Measurements from ENCODE around the gene HSD17B1. TPM values are rescaled to one million over a fixed set of nuclear protein-coding genes. Genes with fewer than 3 reads are reported as not detected.
"Not testable (repeated sequence)": the region's sequence is repeated elsewhere in the genome, so short reads cannot be mapped to it uniquely, and the experiment has no call there.

HSD17B1 gene
- total RNA-seq, 1 experiment from 2014 or later = 1.7 TPM

GRCh38 chr17:42547698-42548069 is 5.0 kb upstream of the HSD17B1 start:
- DNase-seq (ENCODE audit: low spot score) = no peak

GRCh38 chr17:42548070-42548837 is 4.5 kb upstream of the HSD17B1 start:
- DNase-seq (ENCODE audit: low spot score) = peak; percentile 89

DNA sequence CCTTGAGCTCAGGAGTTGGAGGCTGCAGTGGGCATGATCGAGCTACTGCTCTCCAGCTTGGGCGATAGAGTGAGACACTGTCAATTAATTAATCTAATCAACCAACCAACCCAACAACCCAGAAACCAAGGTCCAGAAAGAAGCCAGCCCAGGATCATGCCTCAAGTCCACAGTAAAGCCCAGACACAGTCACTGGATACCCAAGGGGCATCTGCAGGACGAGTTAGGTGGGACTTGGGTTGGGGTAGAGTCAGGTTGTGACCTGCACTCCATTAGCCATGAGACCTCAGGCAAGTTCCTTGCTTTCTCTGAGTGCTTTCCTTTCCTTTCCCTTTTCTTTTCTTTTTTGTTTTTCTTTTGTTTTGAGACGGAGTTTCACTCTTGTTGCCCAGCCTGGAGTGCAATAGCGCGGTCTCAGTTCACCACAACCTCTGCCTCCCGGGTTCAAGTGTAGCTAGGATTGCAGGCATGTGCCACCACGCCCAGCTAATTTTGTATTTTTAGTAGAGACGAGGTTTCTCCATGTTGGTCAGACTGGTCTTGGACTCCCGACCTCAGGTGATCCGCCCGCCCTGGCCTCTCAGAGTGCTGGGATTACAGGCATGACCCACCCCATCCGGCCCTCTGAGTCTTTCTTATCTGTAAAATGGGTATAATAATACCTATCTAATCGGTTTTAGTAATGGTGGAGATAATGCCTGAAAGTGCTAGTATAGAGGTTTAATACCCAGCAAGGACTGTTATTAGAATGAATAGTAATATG is 3.5 kb upstream of the HSD17B1 start:
- no peak for DNase-seq (ENCODE audit: low spot score)

DNA sequence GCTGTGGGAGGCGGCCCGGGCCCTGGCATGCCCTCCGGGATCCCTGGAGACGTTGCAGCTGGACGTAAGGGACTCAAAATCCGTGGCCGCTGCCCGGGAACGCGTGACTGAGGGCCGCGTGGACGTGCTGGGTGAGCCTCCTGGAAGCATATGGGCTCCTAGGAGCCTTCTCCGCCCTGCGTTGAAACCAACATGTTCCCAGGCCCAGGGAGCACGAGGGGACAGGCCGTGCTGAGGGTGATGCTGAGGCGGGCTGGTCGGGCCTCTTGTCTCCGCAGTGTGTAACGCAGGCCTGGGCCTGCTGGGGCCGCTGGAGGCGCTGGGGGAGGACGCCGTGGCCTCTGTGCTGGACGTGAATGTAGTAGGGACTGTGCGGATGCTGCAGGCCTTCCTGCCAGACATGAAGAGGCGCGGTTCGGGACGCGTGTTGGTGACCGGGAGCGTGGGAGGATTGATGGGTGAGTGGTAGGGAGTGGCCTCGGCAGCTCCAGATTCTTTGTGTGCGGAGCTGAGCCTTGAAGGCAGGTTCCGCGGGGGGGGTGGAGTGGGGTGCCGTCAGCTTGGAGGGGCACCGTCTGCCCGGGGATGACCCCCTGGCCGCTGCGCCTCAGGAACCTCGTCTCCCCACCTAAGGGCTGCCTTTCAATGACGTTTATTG is 567 bp downstream of the HSD17B1 start:
- DNase-seq (ENCODE audit: low spot score) = no peak

DNA sequence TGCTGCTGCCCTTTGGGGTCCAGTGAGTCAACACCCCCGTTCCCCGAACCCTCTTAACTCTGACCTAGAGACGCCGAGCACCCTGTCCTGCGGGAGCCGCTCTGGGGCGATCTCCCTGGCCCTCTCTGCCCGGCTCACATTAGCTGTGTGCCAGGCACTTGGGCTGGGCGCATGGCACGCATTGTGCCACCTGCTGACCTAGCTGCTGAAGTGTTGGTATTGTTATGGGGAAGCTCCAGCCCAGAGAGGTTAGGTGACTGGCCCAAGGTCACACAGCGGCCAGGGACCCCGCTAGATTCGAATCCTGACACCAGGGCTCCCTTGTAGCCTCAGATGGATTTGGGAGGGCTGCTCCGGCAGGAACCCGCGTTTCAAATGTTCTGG is 1.1 kb downstream of the HSD17B1 start:
- DNase-seq (ENCODE audit: low spot score) = peak; percentile 17

GRCh38 chr17:42554250-42555121 is 1.8 kb downstream of the HSD17B1 start:
- DNase-seq (ENCODE audit: low spot score) = peak; percentile 66

- no peak for DNase-seq (ENCODE audit: low spot score)
Observed at GRCh38 chr17:42555122-42555622, 2.4 kb downstream of the HSD17B1 start.

- DNase-seq (ENCODE audit: low spot score) = not testable (repeated sequence)
Observed at GRCh38 chr17:42555961-42556617, 3.4 kb downstream of the HSD17B1 start.

DNA sequence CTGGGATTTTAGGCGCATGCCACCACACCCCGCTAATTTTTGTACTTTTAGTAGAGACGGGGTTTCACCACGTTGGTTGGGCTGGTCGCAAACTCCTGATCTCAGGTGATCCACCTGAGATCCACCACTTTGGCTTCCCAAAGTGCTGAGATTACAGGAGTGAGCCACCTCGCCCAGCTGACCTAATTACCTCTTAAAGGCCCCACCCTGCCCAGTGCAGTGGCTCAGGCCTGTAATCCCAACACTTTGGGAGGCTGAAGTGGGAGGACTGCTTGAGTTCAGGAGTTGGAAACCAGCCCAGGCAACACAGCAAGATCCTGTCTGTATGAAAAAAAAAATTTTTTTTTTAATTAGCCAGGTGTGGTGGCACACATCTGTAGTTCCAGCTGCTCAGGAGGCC is 6.4 kb downstream of the HSD17B1 start:
- no peak for DNase-seq (ENCODE audit: low spot score)

GRCh38 chr17:42560246-42560645 is 7.5 kb downstream of the HSD17B1 start:
- no peak for DNase-seq (ENCODE audit: low spot score)

GRCh38 chr17:42561897-42562387 is 9.2 kb downstream of the HSD17B1 start, which contains the start of gene COASY:
TSS of gene COASY (plus strand) at chr17:42562148. CDS start at chr17:42562623, 475 bp downstream.
- DNase-seq (ENCODE audit: low spot score) = peak; percentile 98

- peak; percentile 32 for DNase-seq (ENCODE audit: low spot score)
Observed at GRCh38 chr17:42562388-42563142, 9.8 kb downstream of the HSD17B1 start.

- DNase-seq (ENCODE audit: low spot score) = peak; percentile 13
Observed at GRCh38 chr17:42563143-42563509, 10.4 kb downstream of the HSD17B1 start.

DNA sequence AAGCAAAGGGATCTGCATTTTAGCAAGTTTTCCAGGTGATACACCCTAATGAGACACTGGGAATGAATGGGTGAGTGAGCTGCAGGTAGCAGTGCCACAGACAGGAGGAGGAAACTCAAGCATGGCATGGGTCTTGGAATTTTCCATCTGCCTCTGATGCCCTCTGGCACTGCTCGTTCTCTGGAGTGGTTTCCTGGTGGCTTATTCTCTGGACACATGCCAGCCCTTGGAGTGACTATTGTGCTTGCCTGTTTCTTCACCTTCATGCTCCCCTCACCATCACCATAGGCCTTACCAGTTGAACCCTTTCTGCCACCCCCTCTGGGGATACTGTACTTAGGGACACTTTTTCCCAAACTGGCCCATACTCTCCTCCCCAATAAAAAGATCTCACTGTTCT is 10.8 kb downstream of the HSD17B1 start:
- DNase-seq (ENCODE audit: low spot score) = peak; percentile 78

- no peak for DNase-seq (ENCODE audit: low spot score)
Observed at GRCh38 chr17:42563950-42564349, 11.2 kb downstream of the HSD17B1 start.

DNA sequence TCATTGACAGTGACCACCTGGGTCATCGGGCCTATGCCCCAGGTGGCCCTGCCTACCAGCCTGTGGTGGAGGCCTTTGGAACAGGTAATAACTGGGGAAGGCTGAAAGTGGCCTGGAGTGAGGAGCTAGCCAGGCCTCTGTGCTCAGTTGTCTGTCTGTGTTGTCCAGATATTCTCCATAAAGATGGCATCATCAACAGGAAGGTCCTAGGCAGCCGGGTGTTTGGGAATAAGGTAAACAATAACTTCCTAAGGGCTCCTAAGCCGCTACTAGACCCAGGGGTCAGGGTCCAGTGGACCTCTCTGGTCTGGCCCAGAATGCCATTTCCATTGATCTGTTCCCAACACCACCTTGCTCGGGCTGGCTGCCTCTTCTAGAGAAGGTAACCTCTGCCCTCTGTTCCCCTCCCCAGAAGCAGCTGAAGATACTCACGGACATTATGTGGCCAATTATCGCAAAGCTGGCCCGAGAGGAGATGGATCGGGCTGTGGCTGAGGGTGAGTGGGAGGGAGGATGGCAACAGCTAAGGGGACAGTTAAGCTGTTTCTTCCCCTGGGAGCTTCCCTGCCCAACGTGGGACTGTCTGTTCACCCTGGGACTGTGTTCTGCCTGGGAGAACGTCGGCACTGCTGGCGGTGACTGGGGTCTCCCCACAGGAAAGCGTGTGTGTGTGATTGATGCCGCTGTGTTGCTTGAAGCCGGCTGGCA is 12.2 kb downstream of the HSD17B1 start:
- no peak for DNase-seq (ENCODE audit: low spot score)

DNA sequence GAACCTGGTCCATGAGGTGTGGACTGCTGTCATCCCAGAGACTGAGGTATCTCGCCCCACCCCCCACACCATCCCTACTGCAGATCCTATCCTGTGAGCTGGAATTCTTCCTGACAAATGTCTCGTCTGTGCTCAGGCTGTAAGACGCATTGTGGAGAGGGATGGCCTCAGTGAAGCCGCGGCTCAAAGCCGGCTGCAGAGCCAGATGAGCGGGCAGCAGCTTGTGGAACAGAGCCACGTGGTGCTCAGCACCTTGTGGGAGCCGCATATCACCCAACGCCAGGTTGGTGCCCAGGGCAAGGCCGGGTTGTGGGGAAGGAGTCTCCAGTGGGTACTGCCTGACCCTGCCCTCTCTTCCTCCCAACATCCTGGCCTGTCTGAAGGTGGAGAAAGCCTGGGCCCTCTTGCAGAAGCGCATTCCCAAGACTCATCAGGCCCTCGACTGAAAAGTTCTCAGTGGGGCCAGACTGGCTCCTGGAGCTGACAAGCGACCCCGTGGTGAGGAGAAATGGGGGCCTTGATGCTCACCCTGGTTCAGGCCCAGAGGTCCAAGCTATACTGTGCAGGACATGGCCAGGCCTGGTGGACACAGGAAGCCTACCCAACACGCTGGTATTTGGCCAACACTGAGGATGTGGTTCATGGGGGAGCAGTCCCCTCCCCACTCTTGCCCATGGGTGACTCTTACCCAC is 12.9 kb downstream of the HSD17B1 start:
- no peak for DNase-seq (ENCODE audit: low spot score)

GRCh38 chr17:42566215-42566882 is 13.6 kb downstream of the HSD17B1 start:
- no peak for DNase-seq (ENCODE audit: low spot score)

All from HT-29 (cell line).